Renal cortical epithelial cell (primary cell): ENCODE measurements around the gene ASPHD1. TPM values are rescaled to one million over a fixed set of nuclear protein-coding genes. Genes with fewer than 3 reads are reported as not detected.
"Not testable (repeated sequence)": the region's sequence is repeated elsewhere in the genome, so short reads cannot be mapped to it uniquely, and the experiment has no call there.

ENCODE experiments used
- DNase-seq: peaks from one replicate; pipeline ENCODE4 v3.0.0-alpha.2; 2011; ENCODE audit warnings: low read depth
- total RNA-seq: library from RNA; depleted of rRNA; stranded (reverse); fragments of >200 nt; gene quantifications from 2 replicates; pipeline ENCODE4 v1.2.3, GENCODE V29; 2014

ASPHD1 gene
- total RNA-seq, 1 donor from 2014 or later, result 15.8 TPM

DNA sequence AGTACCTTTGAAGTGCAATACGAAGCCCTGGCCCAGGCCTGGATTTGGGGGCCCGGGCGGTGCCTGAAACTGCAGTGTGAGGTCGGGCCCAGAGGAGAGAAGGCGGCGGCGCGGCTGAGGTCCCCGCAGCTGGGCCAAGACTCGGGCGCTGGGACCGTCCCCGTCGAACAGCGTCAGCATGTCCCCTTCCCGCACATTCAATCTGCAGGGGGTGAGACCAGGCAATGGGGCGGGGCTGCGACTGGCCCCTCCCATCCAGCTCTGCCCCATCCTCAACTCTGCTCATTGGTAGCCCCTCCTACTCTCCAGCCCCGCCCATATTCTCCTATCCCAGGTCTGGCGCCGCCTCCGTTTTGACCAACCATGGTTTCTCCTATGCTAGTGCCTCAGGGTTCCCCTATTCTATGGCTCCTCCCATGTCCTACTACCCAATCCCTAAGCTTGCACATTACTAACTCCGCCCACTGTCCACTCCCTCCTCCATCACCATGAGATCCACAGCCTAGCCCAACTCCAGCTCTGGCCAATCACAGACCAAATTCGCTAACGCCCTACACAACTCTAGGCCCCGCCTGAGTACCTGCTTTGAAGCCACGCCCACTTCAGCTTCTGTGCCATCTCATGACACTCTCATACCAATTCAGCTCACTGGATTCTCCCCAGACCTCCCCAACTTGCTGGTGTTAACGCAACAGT, 22.9 kb upstream of the ASPHD1 start:
- DNase-seq, result peak; percentile 59

- DNase-seq, result no peak
These were observed 22.1 kb upstream of the ASPHD1 start for GRCh38 chr16:29878172-29878571.

GRCh38 chr16:29881050-29881449, 19.2 kb upstream of the ASPHD1 start:
- no peak for DNase-seq

- no peak for DNase-seq
These were observed 16.3 kb upstream of the ASPHD1 start for GRCh38 chr16:29883987-29884386.

DNA sequence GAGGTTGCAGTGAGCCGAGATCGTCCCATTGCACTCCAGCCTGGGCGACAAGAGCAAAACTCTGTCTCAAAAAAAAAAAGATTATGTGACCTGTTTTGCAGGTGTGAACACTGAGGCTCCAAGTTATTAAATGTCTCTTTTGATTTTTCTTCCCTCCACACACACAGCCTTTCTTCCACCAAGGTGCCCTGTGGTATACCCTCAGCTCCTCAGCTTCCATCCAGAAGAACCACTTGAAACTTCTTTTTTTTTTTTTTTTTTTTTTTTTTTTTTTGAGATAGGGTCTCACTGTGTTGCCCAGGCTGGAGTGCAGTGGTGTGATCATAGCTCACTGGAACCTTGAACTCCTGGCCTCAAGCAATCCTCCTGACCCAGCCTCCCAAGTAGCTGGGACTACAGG, 10.9 kb upstream of the ASPHD1 start:
- DNase-seq, result not testable (repeated sequence)

- DNase-seq, result peak; percentile 27
These were observed 8.5 kb upstream of the ASPHD1 start for GRCh38 chr16:29891525-29892457.

- no peak for DNase-seq
These were observed 7.9 kb upstream of the ASPHD1 start for GRCh38 chr16:29892458-29892813.

DNA sequence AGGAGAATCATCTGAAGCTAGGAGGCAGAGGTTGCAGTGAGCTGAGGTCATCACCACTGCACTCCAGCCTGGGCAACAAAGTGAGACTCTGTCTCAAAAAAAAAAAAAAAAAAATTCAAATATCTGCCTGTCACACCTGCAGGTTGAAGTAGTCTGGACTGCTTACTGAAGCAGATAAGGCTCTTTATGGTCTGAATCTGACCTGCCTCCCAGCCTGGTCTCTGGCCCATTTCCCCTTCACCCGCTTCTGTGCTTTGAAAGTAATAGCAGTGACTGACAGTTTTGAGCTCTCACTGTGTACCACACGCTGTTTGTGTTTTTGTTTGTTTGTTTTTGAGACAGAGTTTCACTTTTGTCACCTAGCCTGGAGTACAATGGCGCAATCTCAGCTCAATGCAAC, 6.7 kb upstream of the ASPHD1 start:
- DNase-seq, result no peak

DNA sequence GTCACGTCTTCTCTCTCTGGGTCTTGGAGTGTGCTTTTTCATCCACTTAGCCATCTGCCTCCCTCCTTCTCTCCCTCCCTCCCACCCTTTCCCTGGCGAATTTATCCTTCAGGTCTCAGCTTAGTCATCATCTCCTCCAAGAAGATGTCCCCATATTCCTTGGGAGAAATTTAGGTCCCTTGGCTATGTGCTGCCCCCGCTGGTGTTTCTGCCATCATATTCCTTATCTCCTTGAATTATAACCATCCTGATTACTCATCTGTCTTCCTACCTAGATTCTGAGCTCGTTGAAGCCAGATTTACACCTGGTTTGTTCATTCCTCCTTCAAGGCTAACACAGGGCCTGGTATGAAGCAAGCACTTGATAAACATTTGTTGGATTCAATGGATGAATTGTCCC, 5.9 kb upstream of the ASPHD1 start:
- DNase-seq, result no peak

DNA sequence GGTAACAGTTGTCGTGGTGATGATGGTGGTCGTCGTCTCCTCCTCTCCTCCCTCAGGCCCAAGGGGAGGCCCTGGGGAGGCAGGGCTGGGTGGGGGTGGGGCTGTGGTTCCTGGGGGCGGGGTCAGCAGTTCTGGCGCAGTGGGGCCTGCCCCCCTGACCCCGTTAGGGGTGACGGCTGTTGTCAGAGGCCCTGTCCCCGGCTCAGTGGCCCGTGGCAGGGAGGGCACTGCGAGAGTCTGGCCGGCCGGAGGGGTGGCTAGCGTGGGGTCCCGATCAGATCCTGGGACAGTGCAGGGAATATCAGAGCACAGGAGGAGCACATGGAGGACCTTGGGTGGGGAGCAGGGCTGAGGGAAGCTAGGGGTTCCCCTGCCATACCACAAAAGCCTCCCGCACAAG, 3.4 kb upstream of the ASPHD1 start:
- DNase-seq, result no peak

DNA sequence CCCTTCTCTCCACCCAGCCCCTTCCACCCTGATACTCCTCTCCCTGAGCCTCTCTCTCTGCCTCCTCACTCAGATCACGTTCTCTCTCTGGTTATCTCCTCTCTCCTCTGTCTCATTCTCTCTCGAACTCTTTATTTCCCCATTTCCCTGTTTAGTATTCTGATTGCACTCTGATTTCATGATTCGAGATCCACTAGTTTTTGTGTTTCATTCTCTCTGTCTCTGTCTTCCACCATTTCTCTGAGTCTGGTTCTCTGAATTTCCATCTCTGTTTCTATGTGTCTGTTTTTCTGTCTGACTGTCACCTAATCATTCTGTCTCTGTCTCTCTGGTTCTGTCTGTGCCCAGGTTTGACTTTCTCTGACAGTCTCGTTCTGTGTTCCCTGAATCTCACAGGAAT, 3.0 kb upstream of the ASPHD1 start:
- DNase-seq, result no peak

DNA sequence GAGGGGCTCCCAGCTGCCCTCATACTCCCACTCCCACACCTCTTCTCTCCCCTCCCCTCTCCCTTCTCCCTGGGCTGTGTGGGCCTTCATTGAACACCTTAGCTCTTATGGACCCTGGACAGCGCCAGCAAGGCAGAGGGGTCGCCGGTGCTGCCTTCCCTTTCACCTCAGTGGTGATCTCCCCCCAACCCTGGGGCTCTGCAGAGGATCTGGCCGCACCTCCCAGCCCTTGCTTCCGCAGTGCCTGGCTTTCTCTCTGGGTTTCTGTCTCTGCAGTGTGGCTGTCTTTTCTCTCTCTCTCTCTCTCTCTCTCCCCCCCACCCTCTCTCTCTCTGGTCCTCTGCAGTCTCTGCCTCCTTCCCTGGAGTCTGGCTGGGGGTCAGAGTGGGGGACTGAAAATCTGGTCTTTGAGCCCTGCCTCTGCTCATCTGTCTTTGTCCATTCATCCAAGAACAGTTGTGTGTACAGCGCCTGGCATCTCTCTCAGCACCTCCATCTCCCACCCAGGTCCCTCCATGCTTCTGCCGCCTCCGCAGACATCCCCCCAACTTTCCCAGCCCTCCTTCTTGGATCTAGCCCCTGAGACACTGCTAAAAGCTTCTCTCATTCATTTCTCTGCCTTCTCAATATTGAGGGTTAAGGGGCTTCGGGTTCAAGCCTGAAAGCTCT, 2.0 kb upstream of the ASPHD1 start:
- DNase-seq, result no peak

DNA sequence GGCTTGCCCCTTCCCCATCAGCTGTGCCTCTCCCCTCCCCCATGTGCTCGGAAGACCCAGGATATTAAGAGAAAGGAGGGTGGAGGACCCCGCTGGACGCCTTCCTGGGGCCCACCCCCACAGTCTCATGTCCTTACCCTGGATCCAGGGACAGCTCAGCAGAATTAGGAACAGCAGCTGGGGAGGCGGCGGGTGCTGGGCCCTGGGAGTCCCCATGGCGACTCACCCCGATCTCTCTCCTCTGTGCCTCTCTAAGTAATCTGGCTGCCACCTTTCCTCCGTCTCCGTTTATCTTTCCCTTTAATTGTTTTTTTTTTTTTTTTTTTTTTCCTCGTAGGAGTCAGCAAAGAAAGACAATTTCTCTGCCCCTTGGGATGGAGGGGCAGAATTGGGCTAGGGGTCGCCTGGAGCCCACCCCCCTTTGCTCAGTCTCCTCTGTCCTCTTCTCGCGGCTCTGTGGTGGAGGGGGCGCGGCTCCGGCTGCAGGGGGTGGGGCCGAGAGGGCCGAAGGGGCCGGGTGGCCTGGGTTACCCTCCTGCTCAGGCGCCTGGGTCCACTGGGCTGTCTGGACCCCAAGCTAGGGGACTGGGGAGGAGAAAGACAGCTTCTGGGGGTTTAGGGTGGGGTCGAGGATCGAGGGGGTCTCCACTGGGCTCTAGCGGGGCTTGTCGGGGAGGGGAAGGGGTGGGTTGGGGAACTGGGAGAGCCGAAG, 1.3 kb upstream of the ASPHD1 start:
- peak; percentile 20 for DNase-seq

DNA sequence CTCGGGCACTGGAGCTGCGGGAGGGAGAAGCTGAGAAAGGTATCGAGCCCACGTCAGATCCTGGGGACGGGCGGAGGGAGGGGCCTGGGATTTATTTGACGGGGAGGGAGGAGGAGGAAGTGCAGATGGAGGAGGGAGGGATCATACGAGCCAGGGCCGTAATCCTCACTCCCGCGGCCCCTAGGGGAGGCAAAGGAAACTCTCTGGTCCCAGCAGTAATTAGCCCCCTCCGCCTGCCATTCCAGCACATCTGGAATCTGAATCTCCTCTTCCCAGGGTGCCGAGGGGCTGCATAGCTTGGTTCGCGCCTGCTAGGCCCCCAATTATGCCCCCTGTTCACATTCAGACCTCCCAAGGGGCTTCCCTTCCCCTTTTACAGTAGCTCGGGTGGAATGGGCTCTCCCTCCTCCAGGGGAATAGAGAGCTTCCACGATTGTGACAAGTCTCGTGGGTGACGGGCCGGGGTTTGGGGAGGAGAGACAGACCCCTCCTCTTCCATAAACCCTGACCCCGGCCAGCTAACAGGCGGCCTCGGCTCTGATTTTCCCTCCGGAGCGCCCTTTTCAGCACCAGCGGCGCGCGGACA, 679 bp upstream of the ASPHD1 start, which contains the start of gene SEZ6L2:
Gene SEZ6L2 (minus strand): TSS at position 35 of the 586 bp plus-strand sequence. CDS start 531 bp downstream, outside the sequence.
- DNase-seq, result peak; percentile 90

DNA sequence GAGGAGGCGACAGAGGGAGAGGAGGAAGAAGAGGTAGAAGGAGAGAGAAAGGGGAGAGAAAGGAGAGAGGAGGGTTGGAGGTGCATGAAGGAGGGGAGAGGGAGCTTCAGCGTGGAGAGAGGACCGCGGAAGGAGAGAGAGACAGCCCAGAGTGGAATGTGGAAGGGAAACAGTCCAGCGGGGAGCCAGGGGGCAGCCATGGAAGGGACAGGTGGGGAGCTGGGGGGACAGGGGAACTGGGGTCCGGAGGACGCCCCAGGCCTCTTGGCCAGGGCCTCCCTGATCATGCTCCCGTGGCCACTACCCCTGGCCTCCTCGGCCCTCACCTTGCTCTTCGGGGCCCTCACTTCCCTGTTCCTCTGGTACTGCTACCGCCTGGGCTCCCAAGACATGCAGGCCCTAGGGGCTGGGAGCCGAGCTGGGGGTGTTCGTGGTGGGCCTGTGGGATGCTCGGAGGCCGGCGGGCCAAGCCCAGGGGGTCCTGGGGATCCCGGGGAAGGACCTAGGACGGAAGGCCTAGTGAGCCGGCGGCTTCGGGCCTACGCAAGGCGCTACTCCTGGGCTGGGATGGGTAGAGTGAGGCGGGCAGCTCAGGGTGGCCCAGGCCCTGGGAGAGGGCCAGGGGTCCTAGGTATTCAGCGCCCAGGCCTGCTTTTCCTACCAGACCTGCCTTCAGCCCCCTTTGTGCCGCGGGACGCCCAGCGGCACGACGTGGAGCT, 759 bp downstream of the ASPHD1 start:
- no peak for DNase-seq

GRCh38 chr16:29901607-29901945, 1.3 kb downstream of the ASPHD1 start:
- no peak for DNase-seq

- DNase-seq, result no peak
These were observed 3.3 kb downstream of the ASPHD1 start for GRCh38 chr16:29903590-29903989.

- no peak for DNase-seq
These were observed 4.7 kb downstream of the ASPHD1 start for GRCh38 chr16:29904947-29905346.

GRCh38 chr16:29905668-29906067, 5.4 kb downstream of the ASPHD1 start:
- no peak for DNase-seq

DNA sequence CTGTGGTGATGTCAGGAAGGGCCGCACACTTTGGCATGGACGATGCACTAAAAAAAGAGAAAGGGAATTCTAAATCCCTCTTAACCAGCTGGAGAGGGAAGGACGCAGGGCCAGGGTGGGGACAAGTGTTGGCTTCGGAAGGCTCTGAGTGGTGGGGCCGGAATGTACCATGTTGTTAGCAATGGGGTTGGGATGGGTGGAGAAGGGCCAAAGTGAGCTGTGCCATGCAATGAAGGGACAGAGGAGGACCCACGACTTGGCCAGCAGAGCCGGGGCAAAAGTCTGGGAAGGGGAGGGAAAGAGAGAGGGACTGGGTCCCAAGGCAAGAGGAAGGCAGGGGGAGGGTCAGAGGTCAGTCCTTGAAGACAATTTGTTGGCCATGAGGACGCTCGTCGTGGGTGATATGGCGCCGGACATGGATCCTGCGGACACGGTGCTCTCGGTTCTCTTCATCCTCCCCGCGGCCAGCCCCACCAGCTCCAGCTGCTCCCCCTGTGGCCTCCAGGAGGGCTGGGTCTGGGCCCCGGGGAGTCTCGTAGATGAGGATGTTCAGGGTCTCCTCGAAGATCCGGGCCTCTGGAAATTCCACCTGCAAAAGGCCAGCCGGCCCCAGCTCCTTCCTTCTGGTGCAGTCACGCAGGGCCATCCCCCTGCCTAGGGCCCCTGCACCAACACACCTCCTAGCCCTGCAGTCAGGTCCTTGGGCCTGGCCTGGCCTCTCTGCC, 6.4 kb downstream of the ASPHD1 start:
- DNase-seq, result no peak
